Left ventricle myocardium inferior (tissue), 1 donor: ENCODE measurements around the gene BCAM. TPM values are rescaled to one million over a fixed set of nuclear protein-coding genes. Genes with fewer than 3 reads are reported as not detected.
A peak's percentile ranks its signal among the peaks of the same experiment; 100 is the strongest.

ENCODE experiments used
- DNase-seq: peaks from one replicate; pipeline ENCODE4 v3.0.0-alpha.2; 2020
- H3K27ac ChIP-seq: fragments of 200-600 bp; replicated peaks from 2 replicates; pipeline ENCODE4 v1.8.0; 2021
- H3K27me3 ChIP-seq: fragments of 200-600 bp; 2 replicates; pipeline ENCODE4 v1.8.0; 2021; ENCODE audit warnings: low read depth
- H3K36me3 ChIP-seq: fragments of 200-600 bp; 2 replicates; pipeline ENCODE4 v1.8.0; 2021
- H3K4me1 ChIP-seq: fragments of 200-600 bp; 2 replicates; pipeline ENCODE4 v1.8.0; 2021
- H3K4me3 ChIP-seq: fragments of 200-600 bp; 2 replicates; pipeline ENCODE4 v1.8.0; 2021; ENCODE audit warnings: mild to moderate bottlenecking, moderate library complexity
- H3K9me3 ChIP-seq: fragments of 200-600 bp; replicated peaks from 2 replicates; pipeline ENCODE4 v1.8.0; 2021
- intact Hi-C: fragments of 100-400 bp; cut with micrococcal nuclease; formaldehyde crosslinking; loops from one replicate; pipeline ENCODE4 v1.11.0; 2022
- total RNA-seq: library from RNA; stranded (reverse); fragmentation: NEBNext Ultra II Directional; extraction: Animal tissue kit (Norgen Biotek cat#: 25700); gene quantifications from one replicate; pipeline ENCODE4 v1.2.1, GENCODE V29; 2021
- TF ChIP-seq, protein P1 (sequence below): fragments of 200-600 bp; IDR thresholded peaks from 2 replicates; pipeline ENCODE4 v1.8.0; 2021; ENCODE audit warnings: antibody characterized with exemption, mild to moderate bottlenecking, borderline replicate concordance
- donor health status: DM: no; HTN: yes; CAD: no; lungs with severe emphysema.

The BCAM gene
- total RNA-seq, 1 donor from 2014 or later: 91.9 TPM

DNA sequence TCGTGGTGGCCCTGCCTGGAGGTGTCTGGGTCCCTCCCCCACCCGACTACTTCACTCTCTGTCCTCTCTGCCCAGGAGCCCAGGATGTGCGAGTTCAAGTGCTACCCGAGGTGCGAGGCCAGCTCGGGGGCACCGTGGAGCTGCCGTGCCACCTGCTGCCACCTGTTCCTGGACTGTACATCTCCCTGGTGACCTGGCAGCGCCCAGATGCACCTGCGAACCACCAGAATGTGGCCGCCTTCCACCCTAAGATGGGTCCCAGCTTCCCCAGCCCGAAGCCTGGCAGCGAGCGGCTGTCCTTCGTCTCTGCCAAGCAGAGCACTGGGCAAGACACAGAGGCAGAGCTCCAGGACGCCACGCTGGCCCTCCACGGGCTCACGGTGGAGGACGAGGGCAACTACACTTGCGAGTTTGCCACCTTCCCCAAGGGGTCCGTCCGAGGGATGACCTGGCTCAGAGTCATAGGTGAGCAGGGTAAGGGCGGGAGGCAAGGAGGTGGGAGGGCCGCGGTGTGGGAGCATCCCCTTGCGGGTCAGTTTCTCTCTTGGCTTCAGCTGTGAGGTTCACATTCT is 56.4 kb downstream of the BCAM start:
- H3K9me3 ChIP-seq: no peaks in the 10 kb centered on the region
- no peak overlapping the region for H3K4me3 ChIP-seq
- intact Hi-C loops: no loop called here
- no peaks in the 10 kb centered on the region for H3K27me3 ChIP-seq
- no peak overlapping the region for H3K27ac ChIP-seq
- TF ChIP-seq, protein P1, sequence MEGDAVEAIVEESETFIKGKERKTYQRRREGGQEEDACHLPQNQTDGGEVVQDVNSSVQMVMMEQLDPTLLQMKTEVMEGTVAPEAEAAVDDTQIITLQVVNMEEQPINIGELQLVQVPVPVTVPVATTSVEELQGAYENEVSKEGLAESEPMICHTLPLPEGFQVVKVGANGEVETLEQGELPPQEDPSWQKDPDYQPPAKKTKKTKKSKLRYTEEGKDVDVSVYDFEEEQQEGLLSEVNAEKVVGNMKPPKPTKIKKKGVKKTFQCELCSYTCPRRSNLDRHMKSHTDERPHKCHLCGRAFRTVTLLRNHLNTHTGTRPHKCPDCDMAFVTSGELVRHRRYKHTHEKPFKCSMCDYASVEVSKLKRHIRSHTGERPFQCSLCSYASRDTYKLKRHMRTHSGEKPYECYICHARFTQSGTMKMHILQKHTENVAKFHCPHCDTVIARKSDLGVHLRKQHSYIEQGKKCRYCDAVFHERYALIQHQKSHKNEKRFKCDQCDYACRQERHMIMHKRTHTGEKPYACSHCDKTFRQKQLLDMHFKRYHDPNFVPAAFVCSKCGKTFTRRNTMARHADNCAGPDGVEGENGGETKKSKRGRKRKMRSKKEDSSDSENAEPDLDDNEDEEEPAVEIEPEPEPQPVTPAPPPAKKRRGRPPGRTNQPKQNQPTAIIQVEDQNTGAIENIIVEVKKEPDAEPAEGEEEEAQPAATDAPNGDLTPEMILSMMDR: no peak
- H3K36me3 ChIP-seq: peaks cover 34% of the 10 kb centered on the region
- no peak for DNase-seq
- peaks cover 48% of the 10 kb centered on the region for H3K4me1 ChIP-seq

DNA sequence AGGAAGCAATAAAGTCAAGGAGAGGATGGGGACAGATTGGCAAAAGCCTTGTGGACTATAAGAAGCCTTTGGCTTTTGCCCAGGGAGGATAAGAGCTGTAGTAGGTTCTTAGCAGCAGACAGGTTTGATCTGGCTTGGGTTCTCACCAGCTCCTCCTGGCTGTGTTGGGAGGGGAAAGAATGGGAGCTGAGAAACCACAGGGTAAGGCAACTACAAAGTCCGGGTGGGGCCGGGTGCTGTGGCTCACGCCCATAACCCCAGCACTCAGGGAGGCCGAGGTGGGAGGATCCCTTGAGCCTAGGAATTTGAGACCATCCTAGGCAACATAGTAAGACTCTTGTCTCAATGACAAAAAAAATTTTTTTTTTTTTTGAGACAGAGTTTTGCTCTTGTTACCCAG is 57.8 kb downstream of the BCAM start:
- H3K9me3 ChIP-seq: no peaks in the 10 kb centered on the region
- no peak overlapping the region for H3K27ac ChIP-seq
- H3K4me3 ChIP-seq: no peak overlapping the region
- H3K36me3 ChIP-seq: peaks cover 38% of the 10 kb centered on the region
- intact Hi-C loops: no loop called here
- peaks cover 53% of the 10 kb centered on the region for H3K4me1 ChIP-seq
- DNase-seq: no peak
- TF ChIP-seq, protein P1: no peak
- H3K27me3 ChIP-seq: no peaks in the 10 kb centered on the region

DNA sequence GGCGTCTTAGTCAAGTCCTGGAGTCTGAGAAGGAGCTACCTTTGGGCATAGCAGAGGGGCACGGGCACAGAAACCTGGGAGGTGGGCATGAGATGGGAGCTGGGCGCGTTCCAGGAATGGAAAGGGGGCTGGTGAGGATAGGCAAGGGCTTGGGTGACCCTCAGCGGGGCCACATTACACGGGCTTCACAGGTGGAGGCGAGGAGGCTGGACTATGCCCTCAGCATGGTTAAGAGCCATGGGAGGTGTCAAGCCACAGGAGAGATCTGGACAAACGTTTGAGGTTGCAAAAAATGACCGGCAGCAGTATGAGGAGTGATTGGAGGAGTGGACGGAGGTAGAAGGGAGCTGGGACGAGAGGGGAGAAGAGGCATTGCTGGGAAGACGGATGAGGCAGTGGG is 58.7 kb downstream of the BCAM start:
- Histone ChIP-seq H3K27me3 (no peaks in the 10 kb centered on the region), H3K4me1 (peaks cover 61% of the 10 kb centered on the region), H3K27ac (peak overlapping the region; percentile 82), H3K4me3 (no peak overlapping the region), H3K9me3 (no peaks in the 10 kb centered on the region), H3K36me3 (peaks cover 46% of the 10 kb centered on the region)
- no peak for DNase-seq
- intact Hi-C loops: no loop called here
- TF ChIP-seq, protein P1: no peak

DNA sequence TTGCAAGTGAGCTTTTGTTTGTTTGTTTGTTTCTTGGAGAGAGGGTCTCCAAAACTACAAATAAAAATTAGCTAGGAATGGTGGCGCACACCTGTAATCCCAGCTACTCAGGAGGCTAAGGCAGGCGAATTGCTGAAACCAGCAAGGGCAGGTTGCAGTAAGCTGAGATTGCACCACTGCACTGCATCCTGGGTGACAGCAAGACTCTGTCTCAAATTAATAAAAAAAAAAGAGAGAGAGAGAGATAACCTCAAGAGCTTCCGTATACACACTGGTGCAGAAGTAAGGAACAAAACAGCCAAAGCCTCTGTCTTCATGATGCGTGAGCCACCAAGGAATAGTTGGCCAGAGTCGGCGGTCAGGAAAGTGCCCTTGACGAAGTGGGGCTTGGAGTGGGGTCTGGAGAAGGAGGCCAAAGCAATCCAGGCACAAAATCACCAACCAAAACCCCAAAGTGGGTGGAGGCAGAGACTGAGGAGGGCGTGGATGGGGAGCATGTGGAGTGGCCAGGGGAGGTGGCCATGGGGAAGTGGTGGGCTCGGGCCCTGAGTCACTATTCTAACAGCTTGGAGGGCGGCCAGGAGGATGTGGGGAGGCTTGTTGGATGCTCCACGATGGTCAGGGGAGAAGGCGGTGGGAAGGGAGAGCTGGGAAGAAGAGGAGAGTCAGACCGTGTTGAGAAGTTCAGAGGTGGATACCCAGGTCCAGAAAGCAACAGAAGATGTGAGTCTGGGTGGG is 61.0 kb downstream of the BCAM start:
- H3K27me3 ChIP-seq: no peaks in the 10 kb centered on the region
- H3K9me3 ChIP-seq: no peaks in the 10 kb centered on the region
- peak overlapping the region; percentile 82 for H3K27ac ChIP-seq
- H3K4me1 ChIP-seq: peaks cover 70% of the 10 kb centered on the region
- DNase-seq: no peak
- peaks cover 68% of the 10 kb centered on the region for H3K36me3 ChIP-seq
- TF ChIP-seq, protein P1: no peak
- intact Hi-C loops: no loop called here
- no peak overlapping the region for H3K4me3 ChIP-seq

Other genes starting within 250 kb of the BCAM start
- not detected for gene IGSF23, start 195.5 kb upstream of the BCAM start, total RNA-seq
- gene PVR, start 165.2 kb upstream of the BCAM start, total RNA-seq: 33.5 TPM
- 2.2 TPM for gene CEACAM19, start 137.6 kb upstream of the BCAM start, total RNA-seq
- gene CEACAM16, start 110.0 kb upstream of the BCAM start, total RNA-seq: not detected
- gene BCL3, start 60.4 kb upstream of the BCAM start, total RNA-seq: 15.0 TPM
- not detected for gene CBLC, start 31.2 kb upstream of the BCAM start, total RNA-seq
- 40.7 TPM for gene NECTIN2, start 37.2 kb downstream of the BCAM start, total RNA-seq
- 47.3 TPM for gene TOMM40, start 82.2 kb downstream of the BCAM start, total RNA-seq
- 24.1 TPM for gene APOE, start 96.7 kb downstream of the BCAM start, total RNA-seq
- 0.85 TPM for gene APOC1, start 105.5 kb downstream of the BCAM start, total RNA-seq
- gene APOC4, start 133.1 kb downstream of the BCAM start, total RNA-seq: not detected
- gene APOC2, start 136.9 kb downstream of the BCAM start, total RNA-seq: not detected
- gene CLPTM1, start 146.3 kb downstream of the BCAM start, total RNA-seq: 89.3 TPM
- 4.0 TPM for gene RELB, start 192.4 kb downstream of the BCAM start, total RNA-seq
- gene CLASRP, start 229.9 kb downstream of the BCAM start, total RNA-seq: 31.3 TPM